HCT116 (cell line): ENCODE measurements around the gene TUBA1C.

ENCODE experiments used
- CTCF ChIP-seq, 3 experiments: fragments of 200-600 bp in 1 of 3; sonication (generic) in 1 of 3; IDR thresholded peaks in 2 of 3; conservative IDR thresholded peaks in 1 of 3; 2 replicates each; pipeline ENCODE4 v1.5.1; 2012 to 2017; ENCODE audit warnings: low read depth in 2 of 3, low read length in 2 of 3, antibody characterized with exemption in 1 of 3, borderline replicate concordance in 1 of 3, control low read depth in 1 of 3, mild to moderate bottlenecking in 1 of 3, mixed read lengths in 1 of 3, mixed run types in 1 of 3, moderate library complexity in 1 of 3; ENCODE audit not compliant: insufficient read depth in 1 of 3
- POLR2A ChIP-seq: IDR thresholded peaks from 2 replicates; pipeline ENCODE4 v1.7.0; 2011; ENCODE audit warnings: borderline replicate concordance; ENCODE audit not compliant: insufficient read depth, insufficient read length; ENCODE audit errors: extremely low read depth
- RAD21 ChIP-seq: IDR thresholded peaks from 2 replicates; pipeline ENCODE4 v1.6.1; 2012; ENCODE audit warnings: low read depth, mild to moderate bottlenecking
- SIN3A ChIP-seq: IDR thresholded peaks from 2 replicates; pipeline ENCODE4 v1.6.1; 2012; ENCODE audit warnings: low read depth
- SP1 ChIP-seq: IDR thresholded peaks from 2 replicates; pipeline ENCODE4 v1.6.1; 2012; ENCODE audit warnings: low read depth

GRCh38 chr12:49233842-49234526 lies 30.9 kb upstream of the TUBA1C start:
- TF ChIP-seq SIN3A (no peak), CTCF (IDR thresholded peaks at IDR 0.05 in 2 of 3, conservative IDR thresholded peaks at IDR 0.05 in 1 of 3; ENCODE audit: borderline replicate concordance in 1 of 3, insufficient read depth in 1 of 3, low read depth in 2 of 3, low read length in 2 of 3) (no peak), POLR2A (no peak), SP1 (no peak), RAD21 (no peak)
